SHP77 (cell line): ENCODE measurements around the gene MVK.

Source experiments
- DNase-seq, 2 experiments: peaks; one replicate each; lab custom pipeline; 2025; lab: John Stamatoyannopoulos, UW

Gene MVK

GRCh38 chr12:109631751-109632150 lies 58.2 kb downstream of the MVK start:
- no peak for DNase-seq

- DNase-seq, result no peak
Measured at GRCh38 chr12:109632342-109632741, 58.7 kb downstream of the MVK start.

- no peak for DNase-seq
Measured at GRCh38 chr12:109635717-109636116, 62.1 kb downstream of the MVK start.

GRCh38 chr12:109637348-109637747 lies 63.8 kb downstream of the MVK start:
- no peak for DNase-seq

- no peak for DNase-seq
Measured at GRCh38 chr12:109637996-109638395, 64.4 kb downstream of the MVK start.

- no peak for DNase-seq
Measured at GRCh38 chr12:109638735-109639134, 65.1 kb downstream of the MVK start.

GRCh38 chr12:109639151-109639872 lies 65.7 kb downstream of the MVK start:
- DNase-seq, result no peak

GRCh38 chr12:109640961-109641360 lies 67.4 kb downstream of the MVK start:
- DNase-seq, result no peak

GRCh38 chr12:109641422-109641821 lies 67.8 kb downstream of the MVK start:
- DNase-seq, result no peak

GRCh38 chr12:109642506-109643132 lies 69.0 kb downstream of the MVK start:
- no peak for DNase-seq

- DNase-seq, result no peak
Measured at GRCh38 chr12:109645194-109645593, 71.6 kb downstream of the MVK start.

GRCh38 chr12:109645708-109646107 lies 72.1 kb downstream of the MVK start:
- no peak for DNase-seq
